AG04449 (cell line): ENCODE data around the gene OR2T27.

ENCODE experiments used
- CTCF ChIA-PET: fragments of 350-600 bp; formaldehyde crosslinking; extraction: SDS; loops from one replicate; lab custom pipeline; 2021; ENCODE audit warnings: antibody characterized with exemption; lab: Yijun Ruan, JAX
- POLR2A ChIA-PET: fragments of 400-600, 350-600 bp; formaldehyde crosslinking; extraction: SDS; loops from one replicate; lab custom pipeline; 2020; ENCODE audit warnings: antibody characterized with exemption, inconsistent platforms; lab: Yijun Ruan, JAX
- DNase-seq: peaks from one replicate; pipeline ENCODE4 v3.0.0-alpha.2; 2010; ENCODE audit warnings: low read depth, low spot score
- H3K4me3 ChIP-seq: 2 replicates; pipeline ENCODE4 v1.5.1; 2011; ENCODE audit warnings: low read depth, mild to moderate bottlenecking, control low read depth, low read length
- TF ChIP-seq, protein P1 (sequence below): IDR thresholded peaks from one replicate; pipeline ENCODE4 v1.5.1; 2011; ENCODE audit warnings: mild to moderate bottlenecking, moderate library complexity, low read length, control low read depth, inconsistent platforms; ENCODE audit not compliant: insufficient read depth; ENCODE audit errors: missing control alignments

Gene OR2T27

DNA sequence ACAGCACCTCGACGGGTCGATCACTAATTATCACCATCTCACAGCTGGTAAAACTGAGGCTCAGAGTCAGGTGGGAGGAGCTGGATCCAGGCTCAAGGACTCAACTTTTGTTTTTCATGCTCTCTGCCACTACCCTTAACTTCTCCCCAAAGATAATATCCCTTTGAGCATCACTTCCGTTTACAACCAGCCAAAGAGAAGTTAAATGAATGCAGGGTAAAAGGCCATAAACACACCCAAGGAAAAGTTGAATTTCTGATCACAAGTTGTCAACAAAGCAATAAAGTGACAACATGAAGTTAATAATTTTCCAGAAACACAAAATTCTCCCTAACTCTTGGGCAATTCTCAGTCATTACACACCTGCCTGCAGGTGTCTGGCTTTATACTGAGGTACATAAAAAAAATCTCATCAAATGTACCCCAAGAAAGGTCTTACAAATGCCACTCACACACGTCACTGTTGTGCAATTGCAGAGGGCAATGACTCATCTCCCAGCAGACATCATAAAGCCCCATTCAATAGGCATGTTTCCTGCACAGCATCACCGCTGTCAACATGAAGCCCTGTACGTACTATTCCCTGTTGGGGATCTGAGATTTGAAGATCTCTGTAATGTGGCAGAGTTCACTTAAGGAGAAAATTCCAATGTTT is 23.8 kb downstream of the OR2T27 start:
- no peak overlapping the region for H3K4me3 ChIP-seq
- CTCF ChIA-PET: no interaction called here
- POLR2A ChIA-PET: no interaction called here
- DNase-seq: no peak
- TF ChIP-seq, protein P1, sequence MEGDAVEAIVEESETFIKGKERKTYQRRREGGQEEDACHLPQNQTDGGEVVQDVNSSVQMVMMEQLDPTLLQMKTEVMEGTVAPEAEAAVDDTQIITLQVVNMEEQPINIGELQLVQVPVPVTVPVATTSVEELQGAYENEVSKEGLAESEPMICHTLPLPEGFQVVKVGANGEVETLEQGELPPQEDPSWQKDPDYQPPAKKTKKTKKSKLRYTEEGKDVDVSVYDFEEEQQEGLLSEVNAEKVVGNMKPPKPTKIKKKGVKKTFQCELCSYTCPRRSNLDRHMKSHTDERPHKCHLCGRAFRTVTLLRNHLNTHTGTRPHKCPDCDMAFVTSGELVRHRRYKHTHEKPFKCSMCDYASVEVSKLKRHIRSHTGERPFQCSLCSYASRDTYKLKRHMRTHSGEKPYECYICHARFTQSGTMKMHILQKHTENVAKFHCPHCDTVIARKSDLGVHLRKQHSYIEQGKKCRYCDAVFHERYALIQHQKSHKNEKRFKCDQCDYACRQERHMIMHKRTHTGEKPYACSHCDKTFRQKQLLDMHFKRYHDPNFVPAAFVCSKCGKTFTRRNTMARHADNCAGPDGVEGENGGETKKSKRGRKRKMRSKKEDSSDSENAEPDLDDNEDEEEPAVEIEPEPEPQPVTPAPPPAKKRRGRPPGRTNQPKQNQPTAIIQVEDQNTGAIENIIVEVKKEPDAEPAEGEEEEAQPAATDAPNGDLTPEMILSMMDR: no peak

DNA sequence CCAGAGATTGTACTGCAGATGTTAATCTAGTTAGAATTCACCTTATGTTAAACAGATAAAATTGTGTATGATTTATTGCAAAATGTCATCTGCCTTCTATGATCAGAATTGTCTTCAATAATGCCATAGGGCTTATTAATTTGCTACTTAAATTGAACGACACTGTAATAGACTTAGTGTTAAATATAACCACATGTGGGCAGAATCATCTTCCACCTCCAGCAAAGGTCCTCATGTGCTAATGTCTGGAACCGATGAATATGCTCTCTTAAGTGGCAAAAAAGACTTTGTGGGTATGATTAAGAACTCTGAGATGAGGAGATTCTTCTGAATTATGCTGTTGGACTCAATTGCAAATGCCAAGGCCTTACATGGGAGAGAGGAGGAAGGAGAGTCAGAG is 24.8 kb downstream of the OR2T27 start:
- TF ChIP-seq, protein P1: no peak
- ChIA-PET CTCF (no interaction called here), POLR2A (no interaction called here)
- no peak overlapping the region for H3K4me3 ChIP-seq
- DNase-seq: no peak

DNA sequence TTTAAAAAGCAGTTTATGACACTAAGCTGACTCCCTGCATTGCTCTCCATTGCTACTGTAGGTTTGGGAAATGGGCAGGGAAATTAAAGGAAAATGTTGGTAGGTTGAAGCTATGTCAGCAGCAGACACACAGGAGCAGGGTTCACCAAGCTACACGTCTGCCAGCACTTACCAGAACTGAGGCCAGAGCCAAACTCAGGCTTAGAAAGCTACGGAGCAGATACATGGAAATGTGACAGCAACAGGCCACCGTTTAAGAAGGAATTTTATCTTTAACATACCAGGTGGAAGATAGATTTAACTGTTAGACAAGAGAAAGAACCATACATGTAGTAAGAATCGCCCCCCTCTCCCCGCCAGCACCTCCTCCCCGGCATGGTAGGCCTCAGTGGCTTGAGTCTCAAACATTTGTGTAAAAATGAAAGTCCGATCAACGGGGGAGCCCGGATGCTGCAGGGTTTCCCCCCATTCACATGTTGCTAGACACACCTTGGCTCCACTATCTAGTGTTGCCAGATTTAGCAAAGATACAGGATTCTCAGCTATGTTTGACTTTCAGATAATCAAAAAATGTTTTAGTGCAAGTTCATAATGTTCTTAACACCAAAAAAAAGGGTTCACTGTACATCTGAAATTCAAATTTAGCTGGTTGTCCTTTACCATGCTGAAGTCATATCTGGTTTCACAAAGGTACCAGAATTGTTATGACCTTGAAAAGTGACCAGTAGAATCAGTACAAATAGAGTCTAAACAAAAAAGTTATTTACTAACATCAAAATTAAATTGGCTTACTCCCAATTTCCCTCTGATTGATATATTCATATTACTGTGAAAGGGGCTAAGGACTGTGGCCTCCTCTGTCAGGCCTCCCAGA is 27.1 kb downstream of the OR2T27 start:
- no peak overlapping the region for H3K4me3 ChIP-seq
- ChIA-PET POLR2A (no interaction called here), CTCF (no interaction called here)
- TF ChIP-seq, protein P1: no peak
- DNase-seq: no peak

- ChIA-PET POLR2A (no interaction called here), CTCF (no interaction called here)
- TF ChIP-seq, protein P1: no peak
- H3K4me3 ChIP-seq: no peak overlapping the region
- DNase-seq: no peak
Measured at GRCh38 chr1:248625971-248626370, 29.4 kb downstream of the OR2T27 start.

GRCh38 chr1:248625166-248625565 is 30.2 kb downstream of the OR2T27 start:
- TF ChIP-seq, protein P1: no peak
- H3K4me3 ChIP-seq: no peak overlapping the region
- no peak for DNase-seq
- CTCF ChIA-PET: no interaction called here
- POLR2A ChIA-PET: no interaction called here

- CTCF ChIA-PET: interaction anchor here (3.2 kb wide), 1 partner anchor 183 kb away, joined by 19 read pairs; no protein-coding TSS in a partner anchor
- H3K4me3 ChIP-seq: no peak overlapping the region
- DNase-seq: no peak
- TF ChIP-seq, protein P1: peak; percentile 12
- POLR2A ChIA-PET: no interaction called here
Measured at GRCh38 chr1:248622570-248623001, 32.7 kb downstream of the OR2T27 start.
